Testis (tissue), 3 donors: ENCODE results near the gene MLST8. TPM values are rescaled to one million over a fixed set of nuclear protein-coding genes. Genes with fewer than 3 reads are reported as not detected.

ENCODE experiments used
- DNase-seq: peaks from one replicate; pipeline ENCODE4 v3.0.0-alpha.2; 2019
- H3K27ac ChIP-seq, 2 donors: fragments of 200-600 bp; sonication (generic); one replicate each; pipeline ENCODE4 v1.5.1; 2019
- H3K27me3 ChIP-seq: fragments of 200-600 bp; sonication (generic); one replicate; pipeline ENCODE4 v1.5.1; 2019
- H3K36me3 ChIP-seq: fragments of 200-600 bp; sonication (generic); one replicate; pipeline ENCODE4 v1.5.1; 2017; ENCODE audit warnings: low read depth; ENCODE audit errors: missing control alignments
- H3K4me1 ChIP-seq: fragments of 200-600 bp; sonication (generic); one replicate; pipeline ENCODE4 v1.5.1; 2019
- H3K4me3 ChIP-seq, 2 donors: fragments of 200-600 bp; sonication (generic); one replicate each; pipeline ENCODE4 v1.5.1; 2017 to 2019
- H3K9me3 ChIP-seq: fragments of 200-600 bp; sonication (generic); one replicate; pipeline ENCODE4 v1.5.1; 2017
- CTCF ChIP-seq, 3 experiments: fragments of 450-650 bp in 2 of 3; fragments of 200-600 bp in 1 of 3; sonication (generic) in 1 of 3; IDR thresholded peaks; one replicate each; pipeline ENCODE4 v1.5.1; 2016 to 2019; ENCODE audit warnings: antibody characterized with exemption in 3 of 3, mild to moderate bottlenecking in 2 of 3, moderate library complexity in 1 of 3
- POLR2A ChIP-seq: fragments of 450-650 bp; IDR thresholded peaks from one replicate; pipeline ENCODE4 v1.6.1; 2017; ENCODE audit warnings: antibody characterized with exemption, mild to moderate bottlenecking, moderate library complexity
- WGBS, 2 donors: methylation state at CpG; one replicate each; pipeline ENCODE4 v1.1.5; 2018; 5-methylcytosine and 5-hydroxymethylcytosine counted together
- intact Hi-C: fragments of 100-400 bp; cut with DNase I; formaldehyde crosslinking; loops from one replicate; pipeline ENCODE4 v1.15.1; 2023; ENCODE audit warnings: low total_unique reads
- polyA plus RNA-seq: library from polyadenylated mRNA; stranded (reverse); fragments of 350-450 nt; fragmentation: Illumina TruSeq; extraction: RNeasy Lipid Tissue Mini Kit (QIAGEN cat#74804); gene quantifications from one replicate; pipeline ENCODE4 v1.2.3, GENCODE V29; 2014; ENCODE audit warnings: low read depth, low replicate concordance; ENCODE audit not compliant: insufficient read depth
- total RNA-seq, 2 donors: library from RNA; depleted of rRNA; stranded (reverse); fragments of >200 nt; gene quantifications; one replicate each; pipeline ENCODE4 v1.2.3, GENCODE V29; 2016

MLST8 gene
- total and polyA plus RNA-seq, 3 donors from 2014 or later, result 89.0 to 113 (median 95.4) TPM

- WGBS, 2 donors, result 86 to 92% methylated on average over 13 to 18 of the region's 18 CpGs
Observed at GRCh38 chr16:2167068-2167638, 38.1 kb upstream of the MLST8 start.

GRCh38 chr16:2170080-2170479 is 35.2 kb upstream of the MLST8 start:
- Histone ChIP-seq H3K27me3 (no peaks in the 10 kb centered on the region), H3K4me3 (no peak overlapping the region), H3K36me3 (no peaks in the 10 kb centered on the region), H3K4me1 (no peaks in the 10 kb centered on the region), H3K9me3 (no peaks in the 10 kb centered on the region), H3K27ac (peak overlapping the region; percentile 39 to 41)
- intact Hi-C loops, result no loop called here
- DNase-seq, result no peak
- WGBS, 2 donors, result 91% methylated on average over 14 of the region's 18 CpGs; no CpG with 5 or more reads in 1 of the 2 donors
- TF ChIP-seq POLR2A, result no peak
- no peak for TF ChIP-seq CTCF (IDR thresholded peaks at IDR 0.05)

More at GRCh38 chr16:2167068-2167638, 38.1 kb upstream of the MLST8 start:
- Histone ChIP-seq H3K36me3 (no peaks in the 10 kb centered on the region), H3K27ac (no peak overlapping the region), H3K4me3 (no peak overlapping the region), H3K4me1 (no peaks in the 10 kb centered on the region), H3K9me3 (no peaks in the 10 kb centered on the region), H3K27me3 (no peaks in the 10 kb centered on the region)
- TF ChIP-seq CTCF (IDR thresholded peaks at IDR 0.05), result no peak
- no peak for TF ChIP-seq POLR2A
- intact Hi-C loops, result no loop called here
- no peak for DNase-seq

GRCh38 chr16:2170587-2171435 is 34.4 kb upstream of the MLST8 start:
- TF ChIP-seq CTCF (IDR thresholded peaks at IDR 0.05) (no peak), POLR2A (no peak)
- Histone ChIP-seq H3K36me3 (no peaks in the 10 kb centered on the region), H3K27me3 (no peaks in the 10 kb centered on the region), H3K4me1 (no peaks in the 10 kb centered on the region), H3K9me3 (no peaks in the 10 kb centered on the region), H3K4me3 (no peak overlapping the region), H3K27ac (no peak overlapping the region)
- DNase-seq, result no peak
- 87 to 91% methylated on average over 7 to 43 of the region's 47 CpGs for WGBS, 2 donors
- intact Hi-C loops, result no loop called here

- H3K36me3 ChIP-seq, result no peaks in the 10 kb centered on the region
- 92 to 94% methylated on average over 23 to 28 of the region's 28 CpGs for WGBS, 2 donors
- intact Hi-C loops, result no loop called here
- no peak for TF ChIP-seq CTCF (IDR thresholded peaks at IDR 0.05)
- no peak for TF ChIP-seq POLR2A
- H3K27me3 ChIP-seq, result no peaks in the 10 kb centered on the region
- no peak overlapping the region for H3K4me3 ChIP-seq
- no peaks in the 10 kb centered on the region for H3K4me1 ChIP-seq
- no peaks in the 10 kb centered on the region for H3K9me3 ChIP-seq
- DNase-seq, result no peak
- H3K27ac ChIP-seq, result no peak overlapping the region
Observed at GRCh38 chr16:2171601-2172178, 33.6 kb upstream of the MLST8 start.
